ENCODE measurements around the gene MADD.

MADD gene

GRCh38 chr11:47269829-47270305 is at the start of gene MADD:
TSS of gene MADD (plus strand) at chr11:47270133.
- no peak for DNase-seq (ENCODE audit: low read depth, low spot score)

- no peak for DNase-seq (ENCODE audit: low read depth, low spot score)
Measured at GRCh38 chr11:47220401-47220821, 49.5 kb upstream of the MADD start.

GRCh38 chr11:47222696-47223095 is 47.2 kb upstream of the MADD start:
- DNase-seq (ENCODE audit: low read depth, low spot score), result no peak

- DNase-seq (ENCODE audit: low read depth, low spot score), result no peak
Measured at GRCh38 chr11:47225552-47226400, 44.2 kb upstream of the MADD start.

GRCh38 chr11:47229161-47229560 is 40.8 kb upstream of the MADD start:
- DNase-seq (ENCODE audit: low read depth, low spot score), result no peak

- no peak for DNase-seq (ENCODE audit: low read depth, low spot score)
Measured at GRCh38 chr11:47233051-47233450, 36.9 kb upstream of the MADD start.

- no peak for DNase-seq (ENCODE audit: low read depth, low spot score)
Measured at GRCh38 chr11:47233989-47234668, 35.8 kb upstream of the MADD start.

- DNase-seq (ENCODE audit: low read depth, low spot score), result no peak
Measured at GRCh38 chr11:47234669-47235100, 35.2 kb upstream of the MADD start.

GRCh38 chr11:47235163-47235562 is 34.8 kb upstream of the MADD start:
- no peak for DNase-seq (ENCODE audit: low read depth, low spot score)

GRCh38 chr11:47236482-47236881 is 33.5 kb upstream of the MADD start:
- DNase-seq (ENCODE audit: low read depth, low spot score), result no peak

GRCh38 chr11:47239852-47240251 is 30.1 kb upstream of the MADD start:
- no peak for DNase-seq (ENCODE audit: low read depth, low spot score)

GRCh38 chr11:47241841-47242301 is 28.1 kb upstream of the MADD start:
- no peak for DNase-seq (ENCODE audit: low read depth, low spot score)

GRCh38 chr11:47242596-47243192 is 27.2 kb upstream of the MADD start:
- DNase-seq (ENCODE audit: low read depth, low spot score), result no peak

GRCh38 chr11:47243454-47243853 is 26.5 kb upstream of the MADD start:
- DNase-seq (ENCODE audit: low read depth, low spot score), result no peak

- no peak for DNase-seq (ENCODE audit: low read depth, low spot score)
Measured at GRCh38 chr11:47244448-47245350, 25.2 kb upstream of the MADD start.

GRCh38 chr11:47245611-47246357 is 24.1 kb upstream of the MADD start:
- no peak for DNase-seq (ENCODE audit: low read depth, low spot score)

GRCh38 chr11:47247502-47247901 is 22.4 kb upstream of the MADD start:
- DNase-seq (ENCODE audit: low read depth, low spot score), result no peak

GRCh38 chr11:47248304-47248663 is 21.6 kb upstream of the MADD start:
- DNase-seq (ENCODE audit: low read depth, low spot score), result no peak

- no peak for DNase-seq (ENCODE audit: low read depth, low spot score)
Measured at GRCh38 chr11:47248664-47249377, 21.1 kb upstream of the MADD start, which contains the start of gene ACP2. TSS of gene ACP2 (minus strand) at chr11:47248814. CDS start at chr11:47248789, 25 bp downstream.

- no peak for DNase-seq (ENCODE audit: low read depth, low spot score)
Measured at GRCh38 chr11:47249378-47249715, 20.6 kb upstream of the MADD start.
